Ammon's horn (tissue), 1 donor: ENCODE results near the gene RPS6KA2.

Experiments used
- DNase-seq: peaks from one replicate; pipeline ENCODE4 v3.0.0-alpha.2; 2016; ENCODE audit warnings: low spot score

The RPS6KA2 gene

GRCh38 chr6:166615059-166615770 is 11.8 kb downstream of the RPS6KA2 start:
- no peak for DNase-seq

- no peak for DNase-seq
Measured at GRCh38 chr6:166614589-166614988, 12.5 kb downstream of the RPS6KA2 start.

GRCh38 chr6:166614171-166614583 is 12.9 kb downstream of the RPS6KA2 start:
- no peak for DNase-seq

- DNase-seq = no peak
Measured at GRCh38 chr6:166613027-166613426, 14.0 kb downstream of the RPS6KA2 start.

- no peak for DNase-seq
Measured at GRCh38 chr6:166612471-166612881, 14.6 kb downstream of the RPS6KA2 start.

GRCh38 chr6:166611631-166612030 is 15.4 kb downstream of the RPS6KA2 start:
- DNase-seq = no peak

GRCh38 chr6:166610069-166610468 is 17.0 kb downstream of the RPS6KA2 start:
- DNase-seq = no peak

- no peak for DNase-seq
Measured at GRCh38 chr6:166608774-166609173, 18.3 kb downstream of the RPS6KA2 start.

GRCh38 chr6:166605752-166606151 is 21.3 kb downstream of the RPS6KA2 start:
- no peak for DNase-seq

- no peak for DNase-seq
Measured at GRCh38 chr6:166604911-166605310, 22.1 kb downstream of the RPS6KA2 start.

GRCh38 chr6:166604328-166604727 is 22.7 kb downstream of the RPS6KA2 start:
- DNase-seq = no peak

- no peak for DNase-seq
Measured at GRCh38 chr6:166603043-166603690, 23.9 kb downstream of the RPS6KA2 start.

- DNase-seq = peak; percentile 64
Measured at GRCh38 chr6:166601956-166602355, 25.1 kb downstream of the RPS6KA2 start.

GRCh38 chr6:166600931-166601330 is 26.1 kb downstream of the RPS6KA2 start:
- no peak for DNase-seq

- no peak for DNase-seq
Measured at GRCh38 chr6:166599205-166599604, 27.8 kb downstream of the RPS6KA2 start.

- DNase-seq = peak; percentile 63
Measured at GRCh38 chr6:166598441-166599138, 28.5 kb downstream of the RPS6KA2 start.

GRCh38 chr6:166597711-166598440 is 29.2 kb downstream of the RPS6KA2 start:
- peak; percentile 74 for DNase-seq

GRCh38 chr6:166596776-166597507 is 30.1 kb downstream of the RPS6KA2 start:
- no peak for DNase-seq

GRCh38 chr6:166595949-166596348 is 31.1 kb downstream of the RPS6KA2 start:
- no peak for DNase-seq

- no peak for DNase-seq
Measured at GRCh38 chr6:166595061-166595780, 31.8 kb downstream of the RPS6KA2 start.

GRCh38 chr6:166592821-166593220 is 34.2 kb downstream of the RPS6KA2 start:
- DNase-seq = no peak
